GM20431 (cell line): ENCODE data around the gene IBSP.

ENCODE experiments used
- in situ Hi-C: fragments of 300-500 bp; cut with MseI, MboI; formaldehyde crosslinking; loops from one replicate; pipeline ENCODE4 v1.15.0; 2020; ENCODE audit warnings: low sequenced_read_pairs; ENCODE audit not compliant: unreplicated experiment

IBSP gene

DNA sequence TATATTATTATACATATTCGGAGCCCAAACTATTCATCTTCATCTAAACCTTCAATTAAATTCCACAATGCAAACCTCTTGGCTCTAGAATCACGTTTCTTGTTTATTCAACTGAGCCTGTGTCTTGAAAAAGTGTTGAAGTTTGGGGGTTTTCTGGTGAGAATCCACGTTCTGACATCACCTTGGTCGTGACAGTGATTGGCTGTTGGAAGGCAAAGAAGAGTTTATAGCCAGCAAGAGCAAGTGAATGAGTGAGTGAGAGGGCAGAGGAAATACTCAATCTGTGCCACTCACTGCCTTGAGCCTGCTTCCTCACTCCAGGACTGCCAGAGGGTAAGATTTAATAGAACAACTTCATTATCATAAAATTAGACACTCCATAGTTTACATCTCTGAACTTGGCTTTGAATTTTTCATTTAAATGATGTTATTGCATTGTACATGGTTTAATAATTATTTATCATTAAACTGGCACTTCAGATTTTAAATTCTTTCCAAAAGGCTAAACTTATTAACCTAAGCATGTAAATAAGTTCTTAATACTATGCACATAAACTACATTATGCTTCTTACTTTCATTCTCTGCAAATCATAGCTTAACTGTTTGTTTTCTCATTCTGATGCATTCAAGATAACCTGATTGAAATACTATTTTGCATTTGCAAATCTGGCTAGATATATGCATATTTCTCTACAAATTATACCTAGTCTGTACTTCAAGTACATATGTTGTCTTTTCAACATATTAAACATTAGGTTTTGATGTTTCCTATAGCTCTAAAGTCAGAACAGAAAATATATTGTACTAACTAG is at the start of gene IBSP:
TSS of gene IBSP (plus strand) at position 254 of the 813 bp plus-strand sequence. CDS start 2,808 bp downstream, outside the sequence.
- in situ Hi-C loops: no loop called here

DNA sequence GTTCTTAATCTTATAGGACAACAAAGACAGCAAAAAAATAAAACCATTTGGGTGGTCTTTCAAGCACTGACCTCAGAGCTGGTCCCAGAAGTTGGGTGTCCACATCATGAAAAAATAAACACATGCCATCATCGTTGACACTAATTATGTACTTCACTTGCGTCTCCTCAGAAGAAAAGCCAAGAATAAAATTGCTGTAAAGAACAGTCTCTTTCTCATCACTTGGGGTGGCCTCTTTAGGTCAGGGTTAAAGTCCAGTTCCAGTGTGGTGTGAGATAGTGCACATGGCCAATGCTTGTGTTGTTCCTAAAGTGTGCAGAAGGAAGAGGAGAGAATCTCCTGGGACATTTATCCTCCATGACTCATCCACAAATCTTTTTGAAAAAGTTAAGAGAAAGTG is 49.5 kb upstream of the IBSP start:
- in situ Hi-C loops: no loop called here

GRCh38 chr4:87758270-87758669 is 41.1 kb upstream of the IBSP start:
- in situ Hi-C loops: no loop called here

GRCh38 chr4:87762311-87762710 is 37.0 kb upstream of the IBSP start:
- in situ Hi-C loops: no loop called here

DNA sequence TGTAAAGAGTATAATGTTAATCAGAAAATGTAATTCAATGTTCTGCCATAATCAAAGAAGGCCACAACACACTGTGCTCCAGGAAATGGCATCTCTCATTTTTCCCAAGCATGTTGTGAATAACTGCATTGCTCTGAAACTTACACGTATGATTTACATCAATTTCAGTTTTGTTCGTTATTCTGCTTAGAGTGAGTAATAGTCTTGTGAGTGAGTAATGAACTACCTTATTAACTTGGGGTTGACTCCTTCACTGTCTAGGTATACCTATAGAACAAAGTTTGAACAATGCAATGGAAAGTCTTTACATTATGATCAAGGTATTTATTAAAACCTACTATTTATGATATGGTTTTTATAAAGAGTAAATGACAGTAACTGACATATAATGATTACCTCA is 17.8 kb upstream of the IBSP start:
- in situ Hi-C loops: no loop called here

DNA sequence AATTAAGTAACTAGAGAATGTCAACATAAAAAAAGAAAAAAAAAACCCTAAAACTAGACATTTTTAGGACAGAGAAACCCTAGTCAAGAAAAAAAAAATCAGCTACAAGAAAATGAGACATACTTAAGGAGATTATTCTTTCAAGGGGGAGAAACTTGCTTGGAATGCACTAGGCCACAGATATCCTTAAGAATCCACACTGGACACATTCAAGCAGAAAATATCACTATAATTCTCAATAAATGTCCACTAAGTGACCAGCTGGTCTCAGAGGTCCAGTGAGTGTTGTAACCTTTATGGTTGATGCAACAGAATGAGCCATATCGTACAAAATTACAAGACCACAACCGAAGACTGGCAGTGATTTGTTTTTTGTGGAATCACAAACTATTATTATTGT is 15.6 kb upstream of the IBSP start:
- in situ Hi-C loops: no loop called here

DNA sequence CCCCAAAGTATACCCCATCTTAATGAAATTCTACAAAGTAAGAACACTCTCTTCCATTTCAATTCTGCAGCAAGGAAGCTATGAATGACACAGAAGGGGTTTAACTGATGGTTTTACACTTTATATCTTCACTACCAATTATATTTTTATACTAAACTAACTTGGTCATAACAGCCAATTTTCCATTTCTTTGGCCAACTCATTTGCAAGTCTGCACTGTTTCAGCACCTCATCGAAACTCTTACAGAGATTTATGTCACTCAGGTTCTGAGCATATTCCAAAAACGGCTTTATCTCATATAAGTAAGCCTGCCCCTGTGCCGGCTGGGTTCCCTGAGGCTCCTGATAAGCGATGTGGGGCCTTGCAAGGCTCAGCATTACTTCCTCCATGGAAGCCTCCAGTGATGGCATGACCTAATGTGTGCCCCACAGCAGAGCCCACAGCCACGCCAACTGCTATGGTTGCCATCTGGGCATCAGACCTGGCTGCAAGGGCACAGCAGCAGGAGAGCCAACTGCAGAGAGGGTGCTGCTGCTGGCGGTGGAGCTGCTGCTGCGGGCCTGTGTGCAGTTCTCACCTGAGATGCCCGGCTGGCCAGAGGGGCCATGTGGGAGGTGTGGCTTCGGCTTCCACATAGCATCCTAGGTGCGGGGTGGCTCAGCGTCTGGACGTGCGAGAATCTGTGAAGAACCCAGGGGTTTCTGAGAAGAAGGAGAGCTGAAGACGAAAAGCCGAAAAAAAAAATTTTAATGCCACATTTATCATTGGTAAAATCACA is 13.4 kb upstream of the IBSP start:
- in situ Hi-C loops: no loop called here

- in situ Hi-C loops: no loop called here
Measured at GRCh38 chr4:87802858-87803257, 3.5 kb downstream of the IBSP start.

- in situ Hi-C loops: no loop called here
Measured at GRCh38 chr4:87803421-87803820, 4.1 kb downstream of the IBSP start.

GRCh38 chr4:87804871-87805270 is 5.5 kb downstream of the IBSP start:
- in situ Hi-C loops: no loop called here

DNA sequence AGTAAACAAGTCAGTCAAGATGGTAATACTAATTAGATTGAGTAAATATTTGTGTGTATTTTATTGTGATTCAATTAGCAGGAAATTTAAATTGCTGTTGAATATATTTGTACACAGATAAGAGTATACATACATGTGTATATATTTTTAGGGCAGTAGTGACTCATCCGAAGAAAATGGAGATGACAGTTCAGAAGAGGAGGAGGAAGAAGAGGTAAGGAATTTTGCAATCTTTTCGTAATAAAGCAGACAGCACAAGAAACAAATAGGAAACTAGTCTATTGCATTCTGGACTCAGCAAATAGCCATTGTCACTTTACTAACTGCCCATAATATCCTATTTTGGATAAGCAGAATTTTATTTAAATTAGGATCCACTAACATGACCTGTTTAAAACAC is 6.6 kb downstream of the IBSP start:
- in situ Hi-C loops: no loop called here

DNA sequence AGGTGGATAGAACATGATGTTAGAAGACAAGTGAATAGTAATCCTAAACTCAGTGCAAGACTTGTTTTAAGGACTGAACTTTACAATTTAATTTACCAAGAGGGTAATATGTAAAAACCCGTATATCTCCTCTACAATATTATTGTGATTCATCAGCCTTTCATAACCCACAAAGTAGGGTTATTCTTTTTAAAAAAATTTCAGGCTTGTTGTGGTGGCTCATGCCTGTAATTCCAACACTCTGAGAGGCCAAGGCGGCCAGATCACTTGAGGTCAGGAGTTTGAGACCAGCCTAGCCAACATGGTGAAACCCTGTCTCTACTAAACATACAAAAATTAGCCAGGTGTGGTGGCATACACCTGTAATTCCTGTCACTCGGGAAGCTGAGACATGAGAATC is 7.2 kb downstream of the IBSP start:
- in situ Hi-C loops: no loop called here

GRCh38 chr4:87807402-87807801 is 8.0 kb downstream of the IBSP start:
- in situ Hi-C loops: no loop called here

GRCh38 chr4:87811977-87812376 is 12.6 kb downstream of the IBSP start:
- in situ Hi-C loops: no loop called here

- in situ Hi-C loops: no loop called here
Measured at GRCh38 chr4:87819281-87819919, 20.0 kb downstream of the IBSP start.

- in situ Hi-C loops: no loop called here
Measured at GRCh38 chr4:87823200-87823599, 23.8 kb downstream of the IBSP start.

- in situ Hi-C loops: no loop called here
Measured at GRCh38 chr4:87823724-87824123, 24.4 kb downstream of the IBSP start.

DNA sequence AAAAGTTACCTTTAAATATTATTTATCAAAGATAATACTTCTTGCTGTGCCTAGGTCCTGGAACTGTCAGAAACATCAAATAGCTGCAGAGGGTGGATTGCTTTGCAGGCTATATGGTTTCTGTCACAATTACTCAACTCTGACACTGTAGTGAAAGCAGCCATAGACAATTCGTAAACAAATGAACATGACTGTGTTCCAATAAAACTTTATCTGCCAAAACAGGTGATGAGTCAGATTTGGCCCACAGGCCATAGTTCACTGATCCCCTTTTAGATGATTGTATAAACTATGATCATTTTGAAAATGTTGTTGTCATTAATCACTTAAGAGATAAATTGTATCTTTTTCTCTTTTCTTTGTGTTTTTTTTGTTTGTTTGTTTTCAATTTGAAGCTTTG is 25.0 kb downstream of the IBSP start:
- in situ Hi-C loops: no loop called here

- in situ Hi-C loops: loop anchor here (25.0 kb wide), 1 partner anchor 145 kb away; no protein-coding TSS in a partner anchor
Measured at GRCh38 chr4:87832669-87833068, 33.3 kb downstream of the IBSP start, which contains the start of gene MEPE. Gene MEPE (plus strand): TSS chr4:87832969. CDS start chr4:87834715, 1,746 bp downstream.

GRCh38 chr4:87834401-87834800 is 35.0 kb downstream of the IBSP start:
- in situ Hi-C loops: loop anchor here (25.0 kb wide), 1 partner anchor 147 kb away; no protein-coding TSS in a partner anchor

- in situ Hi-C loops: loop anchor here (25.0 kb wide), 1 partner anchor 148 kb away; no protein-coding TSS in a partner anchor
Measured at GRCh38 chr4:87835197-87835596, 35.8 kb downstream of the IBSP start.
